GM12874 (cell line): ENCODE data around the gene CXCL3.

ENCODE experiments used
- TF ChIP-seq, protein P1 (sequence below): IDR thresholded peaks from 2 replicates; pipeline ENCODE4 v1.5.1; 2011; ENCODE audit warnings: low read depth, mild to moderate bottlenecking, control low read depth, low read length, moderate library complexity; ENCODE audit not compliant: insufficient read depth

Gene CXCL3

DNA sequence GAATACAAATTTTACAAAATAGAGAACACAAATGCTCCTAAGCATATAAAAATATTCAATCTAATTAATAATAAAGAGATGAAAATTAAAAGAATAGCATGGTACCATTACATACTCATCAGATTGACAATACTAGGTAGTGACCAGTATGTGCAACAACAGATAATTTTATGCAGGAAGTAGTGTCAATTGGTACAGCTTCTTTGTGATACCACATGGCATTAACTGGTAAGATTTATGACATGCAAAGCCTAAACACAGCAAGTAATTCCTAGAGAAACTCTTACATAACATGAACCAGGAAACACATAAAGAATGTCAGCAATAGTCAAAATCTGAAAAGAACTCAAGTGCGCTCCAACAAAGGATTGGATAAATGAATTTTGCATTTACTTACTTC is 34.2 kb upstream of the CXCL3 start:
- TF ChIP-seq, protein P1, sequence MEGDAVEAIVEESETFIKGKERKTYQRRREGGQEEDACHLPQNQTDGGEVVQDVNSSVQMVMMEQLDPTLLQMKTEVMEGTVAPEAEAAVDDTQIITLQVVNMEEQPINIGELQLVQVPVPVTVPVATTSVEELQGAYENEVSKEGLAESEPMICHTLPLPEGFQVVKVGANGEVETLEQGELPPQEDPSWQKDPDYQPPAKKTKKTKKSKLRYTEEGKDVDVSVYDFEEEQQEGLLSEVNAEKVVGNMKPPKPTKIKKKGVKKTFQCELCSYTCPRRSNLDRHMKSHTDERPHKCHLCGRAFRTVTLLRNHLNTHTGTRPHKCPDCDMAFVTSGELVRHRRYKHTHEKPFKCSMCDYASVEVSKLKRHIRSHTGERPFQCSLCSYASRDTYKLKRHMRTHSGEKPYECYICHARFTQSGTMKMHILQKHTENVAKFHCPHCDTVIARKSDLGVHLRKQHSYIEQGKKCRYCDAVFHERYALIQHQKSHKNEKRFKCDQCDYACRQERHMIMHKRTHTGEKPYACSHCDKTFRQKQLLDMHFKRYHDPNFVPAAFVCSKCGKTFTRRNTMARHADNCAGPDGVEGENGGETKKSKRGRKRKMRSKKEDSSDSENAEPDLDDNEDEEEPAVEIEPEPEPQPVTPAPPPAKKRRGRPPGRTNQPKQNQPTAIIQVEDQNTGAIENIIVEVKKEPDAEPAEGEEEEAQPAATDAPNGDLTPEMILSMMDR: no peak

DNA sequence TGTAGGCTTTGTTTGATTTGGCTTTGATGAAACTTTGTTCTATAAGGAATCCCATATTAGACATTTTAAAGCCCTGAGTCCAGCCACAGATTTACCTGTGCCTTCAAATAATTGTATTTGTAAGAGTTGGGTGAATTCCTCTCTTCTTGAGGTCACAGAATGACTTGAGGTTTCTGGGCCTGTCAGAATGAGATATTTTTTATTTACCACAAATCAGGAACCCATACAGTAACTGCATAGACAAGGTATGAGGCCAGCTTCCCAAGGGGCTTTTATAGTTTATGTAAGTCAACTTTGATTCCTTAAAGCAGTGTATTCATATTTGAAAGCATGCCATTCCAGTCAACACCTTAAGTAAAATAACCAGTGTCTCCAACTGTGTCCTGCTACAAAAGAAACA is 29.1 kb upstream of the CXCL3 start:
- TF ChIP-seq, protein P1: no peak

DNA sequence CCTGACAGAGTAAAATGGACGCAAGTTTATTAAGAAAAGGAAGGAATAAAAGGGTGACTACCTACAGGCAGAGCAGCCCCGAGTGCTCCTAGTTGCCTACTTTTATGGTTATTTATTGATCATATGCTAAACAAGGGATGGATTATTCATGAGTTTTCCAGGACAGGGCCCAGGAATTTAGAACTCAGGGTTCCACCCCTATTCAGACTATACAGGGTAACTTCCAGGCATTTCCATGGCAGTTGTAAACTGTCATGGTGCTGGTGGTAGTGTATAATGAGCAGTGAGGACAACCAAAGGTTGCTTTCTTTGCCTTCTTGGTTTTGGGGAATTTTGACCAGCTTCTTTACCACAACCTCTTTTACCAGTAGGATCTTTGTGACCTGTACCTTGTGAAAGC is 27.7 kb upstream of the CXCL3 start:
- TF ChIP-seq, protein P1: no peak

DNA sequence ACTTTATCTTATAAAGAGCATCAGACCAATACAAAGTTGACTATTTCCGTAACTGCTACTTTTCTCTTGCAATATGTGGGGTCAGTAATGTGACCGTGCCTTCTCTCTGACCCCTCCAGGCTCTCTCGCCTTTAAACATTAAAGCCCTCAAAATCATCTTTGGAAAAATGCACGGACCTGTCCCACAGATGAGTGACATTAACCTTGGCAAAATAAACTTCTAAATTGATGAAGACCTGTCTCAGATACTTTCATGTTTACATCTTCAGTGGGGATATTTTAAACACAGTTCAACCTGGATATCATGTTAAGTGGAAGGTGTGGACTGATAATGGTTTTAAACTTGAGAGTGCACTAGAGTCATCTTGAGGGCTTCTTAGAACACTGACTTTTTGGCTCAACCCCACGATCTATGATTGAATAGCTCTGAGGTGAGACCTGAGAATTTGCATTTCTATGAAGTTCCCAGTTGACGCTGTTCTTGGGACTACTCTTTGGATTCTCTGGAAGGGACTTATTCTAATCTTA is 26.7 kb upstream of the CXCL3 start:
- TF ChIP-seq, protein P1: no peak

DNA sequence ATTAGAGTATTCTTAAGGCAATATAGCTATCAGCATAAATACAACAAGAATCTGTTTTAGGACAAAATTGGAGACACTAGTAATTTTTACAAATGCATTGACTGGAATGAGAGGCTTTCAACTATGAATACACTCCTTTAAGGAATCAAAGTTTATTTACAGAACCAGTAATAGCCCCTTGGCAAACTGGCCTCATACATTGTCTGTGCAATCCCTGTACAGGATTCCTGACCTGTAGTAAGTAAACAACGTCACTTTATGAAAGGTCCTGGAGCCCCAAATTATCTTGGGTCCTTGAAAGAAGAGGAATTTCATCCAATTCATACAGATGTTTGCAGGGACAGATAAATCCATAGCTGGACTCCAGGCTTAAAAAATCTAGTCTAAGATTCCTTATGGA is 25.4 kb upstream of the CXCL3 start:
- TF ChIP-seq, protein P1: no peak

DNA sequence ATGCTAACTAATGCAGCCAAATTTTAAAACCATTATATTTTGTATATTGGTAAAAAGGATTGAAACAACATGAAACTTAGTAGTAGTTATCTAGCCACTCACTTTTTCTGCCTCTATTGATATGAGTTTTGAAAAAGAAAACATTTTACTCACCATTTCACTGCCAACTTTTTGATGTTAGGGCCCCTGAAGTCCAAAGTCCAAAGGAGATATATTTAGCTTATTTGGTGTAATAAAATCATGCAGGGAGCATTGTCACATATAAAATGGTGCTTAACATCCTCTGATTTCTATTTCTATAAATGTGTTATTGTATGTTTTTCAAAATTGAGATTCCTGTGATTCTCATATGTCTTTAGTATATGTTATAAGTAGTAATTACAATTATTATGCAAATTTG is 24.5 kb upstream of the CXCL3 start:
- TF ChIP-seq, protein P1: no peak

DNA sequence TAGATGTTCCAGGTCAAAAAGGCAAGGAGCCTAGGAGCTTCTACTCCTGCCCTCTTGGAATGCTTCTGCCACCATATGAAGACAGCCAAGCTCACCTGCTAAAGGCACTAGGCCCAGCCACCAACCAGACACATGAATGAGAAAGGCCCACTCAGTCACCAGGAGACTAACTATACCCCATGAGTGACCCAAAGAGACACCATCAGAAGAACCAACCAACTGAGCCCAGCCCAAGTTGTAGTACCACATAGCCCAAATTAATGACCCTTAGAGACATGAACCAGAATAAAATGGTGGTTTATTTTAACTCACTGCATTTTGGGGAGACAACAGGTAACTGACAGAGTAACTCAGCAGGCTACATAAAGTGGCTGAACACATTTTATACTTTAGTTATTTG is 22.9 kb upstream of the CXCL3 start:
- TF ChIP-seq, protein P1: no peak
